NCI-H1105 treated with DMSO at 0.1 percent for 48 hours (cell line): ENCODE measurements around the gene NBDY.

Experiments used
- DNase-seq: peaks from one replicate; lab custom pipeline; 2025; lab: John Stamatoyannopoulos, UW

NBDY gene

DNA sequence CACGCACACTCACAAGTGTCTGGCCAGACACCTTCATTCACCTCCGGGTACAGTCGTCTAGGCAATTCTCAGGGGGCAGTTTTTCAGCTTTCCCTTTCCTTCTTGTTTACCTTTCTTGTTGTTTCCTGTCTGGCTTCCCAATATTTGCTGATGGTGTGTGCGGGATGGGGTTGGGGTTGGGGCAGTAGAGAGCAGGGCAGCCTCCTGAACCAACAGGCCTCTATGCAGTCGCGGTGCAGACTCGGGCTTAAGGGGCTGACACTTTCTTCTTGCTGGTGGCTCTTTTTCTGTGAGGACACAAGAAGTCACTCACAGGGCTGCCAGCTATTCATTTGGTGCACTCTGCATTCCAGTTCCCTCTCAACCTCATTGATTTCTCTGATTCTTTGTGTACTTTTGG, 56.4 kb downstream of the NBDY start:
- no peak for DNase-seq

DNA sequence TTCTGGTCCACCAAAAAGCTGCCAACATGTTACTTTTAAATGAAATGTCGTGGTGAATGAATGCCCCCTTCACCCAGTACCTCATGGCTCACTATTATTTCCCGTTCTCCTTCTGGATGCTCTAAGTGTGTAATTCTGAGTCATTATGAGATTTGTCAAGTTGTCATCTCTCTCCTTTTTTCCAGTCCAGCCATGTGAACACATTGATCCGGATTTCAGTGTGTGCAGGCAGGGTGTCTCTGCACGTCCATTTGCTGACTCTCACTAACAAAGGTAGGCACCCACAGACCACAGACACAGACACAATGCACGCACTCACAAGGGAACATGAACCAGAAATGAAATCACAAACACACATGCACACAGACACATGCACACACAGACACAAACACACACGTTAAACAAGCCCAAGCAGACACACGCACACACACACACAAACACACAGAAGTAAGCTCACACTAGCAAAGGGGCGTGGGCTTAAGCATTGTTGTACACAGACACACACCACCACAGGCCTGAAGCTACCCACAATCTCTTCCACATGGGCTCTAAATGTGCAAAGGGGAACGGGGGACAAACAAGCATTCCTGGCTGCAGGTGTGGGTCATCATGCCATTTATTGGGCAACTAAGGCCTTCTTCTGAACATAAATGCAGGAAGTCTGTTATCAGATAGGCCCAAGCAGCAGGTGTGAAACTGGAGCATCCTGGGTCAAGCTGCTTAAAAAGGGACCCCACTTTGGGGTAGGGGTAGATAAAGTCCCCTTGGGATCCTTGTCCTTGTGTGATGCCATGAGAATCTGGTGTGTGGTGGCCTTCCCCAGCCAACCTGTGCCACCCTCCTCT, 58.1 kb downstream of the NBDY start:
- no peak for DNase-seq

DNA sequence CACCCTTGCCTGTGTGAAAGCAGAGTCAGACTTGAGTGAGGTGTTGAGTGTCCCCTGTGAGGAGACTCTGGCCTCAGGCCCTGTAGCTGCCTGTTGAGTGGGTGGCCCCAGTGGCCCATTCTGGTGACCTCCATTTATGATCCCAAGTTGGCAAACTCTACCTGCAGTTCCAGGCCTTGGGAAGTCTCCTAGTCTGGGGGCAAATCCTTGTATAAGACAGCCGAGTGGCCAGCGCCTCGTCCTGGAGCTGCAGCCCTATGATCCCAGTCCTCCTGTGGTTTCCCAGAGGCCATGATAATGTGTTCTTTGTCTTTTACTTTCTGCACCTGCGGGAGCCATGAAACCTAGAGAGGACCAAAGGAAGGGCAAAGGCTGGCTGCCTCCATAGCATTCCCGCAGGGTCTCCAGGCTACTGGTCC, 58.7 kb downstream of the NBDY start:
- DNase-seq = no peak

DNA sequence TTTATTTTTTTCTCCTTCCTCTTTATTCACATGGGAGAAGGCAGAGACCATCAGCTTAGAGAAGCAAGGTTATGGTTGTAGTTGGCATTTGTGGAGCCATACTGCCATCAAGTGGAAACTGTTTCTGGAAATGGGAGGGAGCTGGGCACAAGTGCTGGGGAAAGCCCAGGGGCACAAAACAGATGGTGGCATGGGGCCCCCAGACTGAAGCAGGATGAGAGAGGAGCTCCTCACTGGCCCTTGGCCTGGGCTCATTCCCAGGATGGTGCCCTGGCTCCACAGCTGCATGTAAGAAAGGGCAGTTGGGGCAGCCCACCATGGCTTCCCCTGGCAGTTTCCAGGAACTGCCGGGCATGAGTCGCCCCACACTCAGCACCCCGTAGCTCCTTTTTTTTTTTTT, 59.2 kb downstream of the NBDY start:
- DNase-seq = no peak

DNA sequence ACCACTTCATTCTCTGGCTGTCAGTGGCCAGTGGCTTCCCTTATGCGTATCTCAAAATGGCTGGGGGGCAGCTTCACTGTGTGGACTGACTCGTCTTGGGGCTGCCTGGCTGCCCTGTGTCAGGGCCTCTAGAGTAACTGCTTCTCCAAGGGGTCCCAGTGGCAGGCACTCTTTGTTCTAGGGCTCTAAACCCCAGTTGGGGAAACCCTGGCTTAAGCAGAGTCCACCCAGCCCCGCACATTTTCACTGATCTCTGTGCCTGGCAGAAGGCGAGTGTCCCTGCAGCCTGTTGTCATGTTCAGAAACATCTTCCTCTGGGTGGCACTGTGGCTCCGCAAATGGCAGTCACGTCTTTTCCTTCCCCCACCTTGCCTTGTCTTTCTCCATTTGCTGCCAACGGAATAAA, 59.7 kb downstream of the NBDY start:
- DNase-seq = no peak

DNA sequence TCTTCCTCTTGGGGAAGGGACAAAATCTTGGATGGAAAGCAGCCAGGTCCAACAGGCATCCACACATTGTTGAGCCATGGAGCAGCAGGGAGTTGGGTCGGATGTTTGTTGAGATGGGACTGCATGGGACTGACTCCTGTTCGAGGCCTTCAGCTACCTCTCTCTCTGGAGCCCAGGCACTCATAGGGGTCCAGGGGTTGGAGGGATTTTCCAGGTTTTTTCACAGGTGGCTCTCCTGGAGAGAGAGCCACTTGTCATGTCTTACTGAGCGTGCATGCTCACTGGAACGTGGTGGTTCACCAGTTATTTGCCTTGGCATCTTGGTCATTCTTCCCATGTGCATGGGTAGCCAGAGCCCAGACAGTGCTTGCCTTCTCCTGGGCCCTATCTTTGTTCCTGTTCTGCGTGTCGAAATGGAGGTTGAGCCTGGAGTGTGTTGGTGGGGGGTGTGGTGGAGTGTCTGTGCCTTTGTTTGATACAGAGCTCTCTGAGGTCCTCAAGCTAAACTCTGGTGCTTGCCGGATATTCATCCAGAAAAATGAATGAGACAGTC, 60.6 kb downstream of the NBDY start:
- DNase-seq = no peak

DNA sequence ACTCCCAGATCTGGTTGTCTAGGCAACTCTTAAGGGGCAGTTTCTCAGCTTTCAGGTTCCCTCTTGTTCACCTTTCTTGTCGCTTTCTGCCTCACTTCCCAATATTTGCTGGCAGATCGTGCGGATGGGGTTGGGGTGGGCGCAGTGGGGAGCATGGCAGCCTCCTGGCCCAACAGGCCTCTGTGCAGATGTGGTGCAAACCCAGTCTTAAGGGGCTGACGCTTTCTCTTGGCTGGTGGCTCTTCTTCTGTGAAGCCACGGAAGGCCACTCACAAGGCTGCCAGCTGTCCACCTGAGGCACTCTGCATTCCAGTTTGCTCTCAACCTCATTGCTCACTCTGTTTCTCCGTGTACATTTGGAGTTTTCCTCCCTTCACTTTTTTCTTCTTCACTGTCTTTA, 61.7 kb downstream of the NBDY start:
- no peak for DNase-seq

DNA sequence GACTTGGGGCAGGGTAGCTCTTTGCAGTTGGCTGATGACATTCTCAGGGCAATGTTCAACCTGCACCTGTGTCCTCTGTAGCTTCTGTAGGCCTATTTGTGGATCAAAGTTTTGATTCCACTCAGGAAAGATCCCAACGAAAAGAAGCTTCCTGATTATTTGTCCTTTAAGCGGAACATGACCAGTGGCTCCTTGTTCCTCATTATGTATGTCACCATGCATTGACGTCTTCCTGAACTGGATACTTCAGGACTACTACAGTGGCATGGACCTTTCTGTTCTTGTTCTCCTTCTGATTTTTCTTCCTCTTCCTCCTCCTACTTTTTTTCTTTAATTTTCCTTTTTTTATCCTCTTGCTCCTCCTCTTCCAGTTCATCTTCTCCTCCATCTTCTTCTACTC, 62.4 kb downstream of the NBDY start:
- DNase-seq = no peak

DNA sequence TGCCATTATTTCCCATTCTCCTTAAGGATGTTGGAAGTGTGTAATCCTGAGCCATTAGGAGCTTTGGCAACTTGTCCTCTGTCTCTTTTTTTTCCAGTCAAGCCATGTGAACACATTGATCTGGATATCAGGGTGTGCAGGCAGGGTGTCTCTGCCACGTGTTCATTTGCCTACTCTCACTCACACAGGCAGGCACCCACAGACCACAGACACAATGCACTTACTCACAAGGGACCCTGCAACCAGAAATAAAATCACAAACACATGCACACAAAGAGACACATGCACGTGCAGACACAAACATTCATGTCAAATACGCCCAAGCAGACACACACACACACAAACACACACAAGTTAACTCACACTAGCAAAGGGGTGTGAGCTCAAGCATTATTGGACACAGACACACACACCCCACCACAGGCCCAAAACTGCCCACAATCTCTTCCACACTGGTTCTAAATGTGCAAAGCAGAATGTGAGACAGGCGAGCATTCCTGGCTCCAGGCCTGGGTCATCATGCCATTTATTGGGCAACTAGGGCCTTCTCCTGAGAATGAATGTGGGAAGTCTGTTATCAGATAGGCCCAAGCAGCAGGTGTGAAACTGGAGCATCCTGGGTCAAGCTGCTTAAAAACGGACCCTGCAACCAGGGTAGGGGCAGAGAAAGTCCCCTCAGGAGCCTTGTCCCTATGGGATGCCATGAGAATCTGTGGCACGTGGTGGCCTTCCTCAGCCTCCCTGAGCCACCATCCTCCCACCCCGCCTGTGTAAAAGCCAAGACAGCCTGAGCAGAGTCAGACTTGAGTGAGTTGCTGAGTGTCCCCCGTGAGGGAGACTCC, 63.4 kb downstream of the NBDY start:
- no peak for DNase-seq

DNA sequence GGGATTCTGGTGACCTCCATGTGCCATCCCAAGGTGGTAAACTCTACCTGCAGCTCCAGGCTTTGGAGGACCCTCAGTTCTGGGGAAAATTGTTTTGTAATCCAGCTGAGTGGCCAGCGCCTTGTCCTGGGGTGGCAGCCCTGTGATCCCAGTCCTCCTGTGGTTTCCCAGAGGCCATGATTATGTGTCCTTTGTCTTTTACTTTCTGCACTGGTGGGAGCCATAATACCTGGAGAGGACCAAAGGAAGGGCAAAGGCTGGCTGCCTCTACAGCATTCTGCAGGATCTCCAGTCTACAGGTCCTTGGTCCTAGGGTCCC, 64.0 kb downstream of the NBDY start:
- DNase-seq = no peak

DNA sequence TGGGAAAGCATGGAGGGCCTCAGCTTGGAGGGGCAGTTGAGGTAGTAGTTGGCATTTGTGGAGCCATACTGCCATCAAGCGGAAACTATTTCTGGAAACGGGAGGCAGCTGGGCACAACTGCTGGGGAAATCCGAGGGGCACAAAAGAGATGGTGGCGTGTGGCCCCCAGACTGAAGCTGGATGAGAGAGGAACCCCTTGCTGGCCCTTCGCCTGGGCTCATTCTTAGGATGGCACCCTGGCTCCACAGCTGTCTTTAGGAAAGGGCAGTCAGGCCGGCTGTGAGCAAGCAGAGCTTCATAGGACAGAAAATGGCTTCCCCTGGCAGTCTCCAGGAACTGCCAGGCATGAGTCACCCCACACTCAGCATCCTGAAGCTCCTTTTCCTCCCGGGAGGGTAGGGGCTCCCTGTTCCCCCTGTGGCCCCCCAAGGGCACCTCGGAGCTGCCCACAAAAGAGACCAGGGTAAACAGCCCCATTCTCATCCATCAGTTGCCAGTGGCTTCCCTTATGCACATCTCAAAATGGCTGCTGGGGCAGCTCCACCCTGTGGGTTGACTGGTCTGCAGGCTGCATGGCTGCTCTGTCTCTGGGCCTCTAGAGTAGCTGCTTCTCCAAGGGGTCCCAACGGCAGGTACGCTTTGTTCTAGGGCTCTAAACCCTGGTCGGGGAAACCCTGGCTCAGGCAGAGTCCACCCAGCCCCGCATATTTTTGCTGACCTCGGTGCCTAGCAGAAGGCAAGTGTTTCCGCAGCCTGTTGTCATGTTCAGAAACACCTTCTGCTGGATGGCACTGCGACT, 64.7 kb downstream of the NBDY start:
- no peak for DNase-seq

DNA sequence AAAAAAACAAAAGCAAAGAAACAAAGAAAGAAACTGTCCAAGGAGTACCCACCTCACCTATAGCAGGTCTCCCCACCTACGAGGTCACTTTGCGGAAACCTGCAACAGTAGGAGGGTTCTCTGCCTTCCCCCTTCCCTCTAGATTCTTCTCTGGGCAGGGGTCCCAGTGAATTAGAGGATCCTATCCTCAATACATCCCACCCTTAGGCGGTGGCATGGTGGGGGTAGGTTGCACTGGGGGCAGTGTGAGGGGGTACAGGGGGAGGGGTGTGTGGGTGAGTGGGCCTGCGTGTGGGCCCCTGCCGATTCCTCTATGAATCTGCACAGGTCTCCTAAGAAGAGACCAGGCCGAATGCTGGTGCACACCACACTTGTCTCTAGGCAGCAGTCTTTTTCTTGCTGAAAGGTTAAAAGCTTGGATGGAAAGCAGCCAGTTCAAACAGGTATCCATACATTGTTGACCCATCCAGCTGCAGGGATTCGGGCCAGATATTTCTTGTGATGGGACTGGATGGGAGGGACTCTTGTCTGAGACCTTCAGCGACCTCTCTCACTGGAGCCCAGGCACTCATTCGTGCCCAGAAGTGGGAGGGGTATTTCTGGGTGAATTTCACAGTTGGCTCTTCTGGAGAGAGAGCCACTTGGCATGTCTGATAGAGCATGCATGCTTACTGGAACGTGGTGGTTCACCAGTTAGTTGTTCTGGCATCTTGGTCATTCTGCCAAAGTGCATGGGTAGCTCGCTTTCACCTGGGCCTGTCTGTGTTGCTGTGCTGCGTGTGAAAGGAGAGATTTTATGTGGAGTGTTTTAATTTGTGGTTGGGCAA, 65.6 kb downstream of the NBDY start:
- DNase-seq = no peak

DNA sequence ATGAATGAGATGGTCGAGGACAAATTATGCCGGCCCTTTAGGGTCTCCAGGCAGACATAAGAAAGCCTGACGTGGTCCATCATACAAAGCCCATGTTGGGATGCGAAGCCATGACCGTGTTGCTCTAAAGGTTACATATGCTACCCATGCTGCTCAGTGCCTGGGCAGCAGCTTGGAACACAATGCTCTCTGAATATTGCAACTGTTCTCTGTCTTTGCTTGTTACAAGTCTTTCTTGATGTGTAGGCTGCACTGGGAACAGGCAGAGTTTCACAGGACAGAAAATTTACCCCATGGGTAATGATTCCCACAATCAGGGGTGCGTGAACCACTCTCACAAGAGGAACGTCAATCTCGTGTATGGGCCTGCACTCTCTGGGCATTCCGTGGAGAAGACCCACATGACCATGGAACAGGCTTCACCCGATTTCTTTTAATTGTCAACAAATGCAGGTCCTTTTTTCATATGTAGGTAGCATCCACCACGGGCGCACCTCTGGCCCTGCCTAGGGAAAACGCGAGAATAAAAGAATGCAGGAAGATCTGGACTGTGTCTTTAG, 66.3 kb downstream of the NBDY start:
- DNase-seq = no peak

DNA sequence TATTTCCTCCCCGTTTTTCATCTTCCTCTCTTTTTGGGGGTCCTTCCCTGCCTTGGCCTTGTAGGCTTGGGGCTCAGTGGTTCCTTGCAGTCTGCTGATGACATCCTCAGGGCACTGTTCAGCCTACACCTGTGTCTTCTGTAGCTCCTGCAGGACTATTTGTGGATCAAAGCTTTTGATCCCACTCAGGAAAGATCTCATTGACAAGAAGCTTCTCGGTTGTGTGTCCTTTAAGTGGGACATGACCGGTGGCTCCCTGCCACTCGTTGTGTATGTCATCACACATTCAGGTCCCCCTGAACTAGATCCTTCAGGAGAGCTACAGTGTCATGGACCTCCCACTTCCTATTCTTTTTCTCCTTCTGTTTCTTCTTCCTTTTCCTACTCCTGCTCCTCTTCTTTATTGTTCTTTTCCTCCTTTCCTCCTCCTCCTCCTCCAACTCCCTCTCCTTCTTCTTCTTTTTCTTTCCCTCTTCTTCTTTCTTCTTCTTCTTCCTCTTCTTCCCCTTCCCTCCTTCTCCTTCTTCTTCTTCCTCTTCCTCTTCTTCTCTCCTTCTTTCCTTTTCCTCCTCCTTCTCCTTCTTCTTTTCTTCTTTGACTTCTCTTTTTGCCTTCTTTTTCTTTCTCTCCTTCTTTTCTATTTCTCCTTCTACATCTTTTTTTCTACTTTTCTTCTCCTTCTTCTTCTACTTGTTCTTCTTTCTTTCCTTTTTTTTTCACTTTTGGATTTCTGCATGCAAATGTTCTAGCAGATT, 67.8 kb downstream of the NBDY start:
- no peak for DNase-seq

DNA sequence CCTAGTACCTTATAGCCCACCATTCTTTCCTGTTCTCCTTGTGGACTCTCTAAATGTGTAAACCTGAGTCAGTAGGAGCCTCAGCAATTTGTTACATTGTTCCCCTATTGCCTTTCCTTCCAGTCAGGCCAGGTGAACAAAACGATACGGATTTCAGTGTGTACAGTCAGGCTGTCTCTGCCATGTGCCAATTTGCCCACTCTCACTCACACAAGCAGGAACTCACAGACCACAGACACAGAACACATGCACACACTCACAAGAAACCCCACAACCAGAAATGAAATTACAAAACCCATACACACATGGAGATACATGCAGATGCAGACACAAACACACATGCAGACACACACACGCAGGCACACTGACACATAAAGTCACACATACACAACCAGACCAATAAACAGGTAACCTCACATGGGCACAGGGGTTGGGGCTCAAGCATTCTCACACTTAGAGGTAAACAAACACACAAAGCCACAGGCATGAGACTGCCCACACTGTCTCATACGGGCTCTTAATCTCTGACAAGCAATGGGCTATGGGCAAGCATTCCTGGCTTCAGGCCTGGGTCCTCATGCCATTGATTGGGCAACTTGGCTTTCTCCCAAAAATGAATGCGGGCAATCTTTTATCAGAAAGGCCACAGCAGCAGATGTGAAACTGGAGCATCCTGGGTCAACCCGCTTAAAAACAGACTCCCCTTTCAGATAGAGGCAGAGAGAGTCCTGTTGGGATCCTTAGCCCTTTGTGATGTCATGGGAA, 68.7 kb downstream of the NBDY start:
- DNase-seq = no peak

DNA sequence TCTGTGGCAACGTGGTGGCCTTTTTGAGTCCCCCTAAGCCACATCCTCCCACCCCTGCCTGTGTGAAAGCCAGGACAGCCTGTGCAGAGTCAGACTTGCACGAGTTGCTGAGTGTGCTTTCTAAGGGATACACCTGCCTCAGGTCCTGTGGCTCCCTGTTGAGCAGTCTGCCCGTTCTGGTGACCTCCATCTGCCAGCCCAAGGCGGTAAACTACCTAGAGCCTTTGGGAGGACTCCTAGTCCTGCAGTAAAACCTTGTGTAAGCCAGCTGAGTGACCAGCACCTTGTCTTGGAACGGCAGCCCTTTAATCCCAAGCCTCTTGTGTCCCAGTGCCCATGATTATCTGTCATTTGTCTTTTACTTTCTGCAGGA, 69.3 kb downstream of the NBDY start:
- DNase-seq = no peak

DNA sequence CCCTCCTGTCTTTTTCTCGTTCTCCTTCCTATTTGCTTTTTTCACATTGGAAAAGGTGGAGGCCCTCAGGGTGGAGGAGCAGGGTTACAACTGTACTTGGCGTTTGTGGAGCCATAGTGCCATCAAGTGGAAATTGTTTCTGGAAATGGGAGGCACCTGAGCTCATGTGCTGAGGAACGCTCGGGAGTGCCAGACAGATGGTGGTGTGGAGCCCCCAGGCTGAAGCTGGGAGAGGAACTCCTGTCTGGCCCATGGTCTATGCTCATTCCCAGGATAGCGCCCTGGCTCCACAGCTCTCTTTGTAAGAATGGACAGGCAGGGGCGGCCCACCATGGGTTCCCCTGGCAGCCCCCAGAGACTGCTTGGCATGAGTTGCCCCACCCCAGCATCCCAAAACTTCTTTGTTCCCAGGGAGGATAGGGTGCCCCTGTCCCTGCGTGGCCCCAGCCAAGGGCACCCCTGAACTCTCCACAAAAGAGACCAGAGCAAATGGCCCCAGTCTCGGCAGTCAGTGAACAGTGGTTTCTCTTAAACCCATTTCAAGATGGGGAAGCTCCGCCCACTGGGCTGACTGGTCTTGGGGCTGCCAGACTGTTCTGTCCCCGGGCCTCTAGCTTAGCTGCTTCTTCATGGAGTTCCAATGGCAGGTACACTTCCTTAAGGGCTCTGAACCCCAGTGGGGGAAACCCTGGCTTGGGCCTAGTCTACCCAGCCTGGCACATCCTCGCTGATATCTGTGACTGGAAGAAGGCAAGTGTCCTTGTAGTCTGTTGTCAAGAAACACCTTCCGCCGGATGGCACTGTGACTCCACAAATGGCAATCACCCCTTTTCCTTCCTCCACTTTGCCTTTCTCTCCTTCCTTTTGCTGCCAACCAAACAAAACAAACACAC, 70.1 kb downstream of the NBDY start:
- no peak for DNase-seq

DNA sequence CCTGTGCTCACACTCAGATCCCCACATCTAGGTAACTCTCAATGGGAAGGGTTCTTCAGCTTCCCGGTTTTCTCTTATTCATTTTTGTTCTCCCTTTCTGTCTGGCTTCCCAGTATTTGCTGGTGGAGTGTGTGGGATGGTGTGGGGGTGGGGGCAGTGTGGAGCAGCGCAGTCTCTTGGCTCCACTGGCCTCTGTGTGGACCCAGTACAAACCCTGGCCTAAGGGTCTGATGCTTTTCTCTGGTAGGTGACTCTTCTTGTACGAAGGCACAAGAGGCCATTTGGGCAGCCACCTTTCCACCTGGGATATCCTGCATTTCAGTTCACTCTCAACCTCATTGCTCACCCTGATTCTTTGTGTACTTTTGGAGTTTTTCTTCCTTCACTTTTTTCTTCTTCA, 71.3 kb downstream of the NBDY start:
- no peak for DNase-seq

DNA sequence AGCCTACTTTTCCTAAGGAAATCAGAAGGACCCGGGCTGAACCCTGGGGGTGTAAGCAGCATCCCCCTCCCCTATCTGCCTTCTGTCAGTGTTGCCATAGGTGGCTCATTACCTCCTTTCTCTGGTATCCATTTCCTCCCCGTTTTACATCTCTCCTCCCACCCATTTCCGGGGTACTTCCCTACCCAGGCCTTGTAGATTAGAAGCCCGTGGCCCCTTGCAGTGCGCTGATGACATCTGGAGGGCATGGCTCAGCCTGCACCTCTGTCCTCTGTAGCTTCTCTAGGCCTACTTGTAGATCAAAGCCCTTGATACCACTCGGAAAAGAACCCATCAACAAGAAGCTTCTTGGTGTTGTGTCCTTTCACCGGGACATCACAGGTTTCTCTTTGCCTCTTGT, 71.8 kb downstream of the NBDY start:
- no peak for DNase-seq
